ENCODE data around the gene TSPAN1.

GRCh38 chr1:46175243-46175642 is 356 bp downstream of the TSPAN1 start:
- TF ChIP-seq TBL1XR1 (IDR thresholded peaks at IDR 0.05; ENCODE audit: low read depth, low read length) (no peak), LARP7 (IDR thresholded peaks at IDR 0.05) (no peak), CHD2 (IDR thresholded peaks at IDR 0.05; ENCODE audit: borderline replicate concordance, low read depth, low read length) (no peak), RB1 (IDR thresholded peaks at IDR 0.05; ENCODE audit: borderline replicate concordance) (no peak), CTCF (IDR thresholded peaks at IDR 0.05 in 2 of 3, conservative IDR thresholded peaks at IDR 0.05 in 1 of 3; ENCODE audit: control insufficient read depth in 2 of 3, extremely low read depth in 1 of 3, insufficient read depth in 1 of 3, low read depth in 3 of 3, low read length in 3 of 3) (no peak), NFYB (IDR thresholded peaks at IDR 0.05; ENCODE audit: insufficient read depth, low read depth, low read length) (no peak), TAF1 (IDR thresholded peaks at IDR 0.05; ENCODE audit: borderline replicate concordance, low read depth, low read length) (no peak), CREB1 (IDR thresholded peaks at IDR 0.05; ENCODE audit: low read depth) (no peak), POLR2A (IDR thresholded peaks at IDR 0.05; ENCODE audit: low read depth, low read length) (no peak)
